ENCODE measurements around the gene PRKCB. TPM values are rescaled to one million over a fixed set of nuclear protein-coding genes. Genes with fewer than 3 reads are reported as not detected.

Gene PRKCB
- polyA plus RNA-seq, 1 donor from 2014 or later = 27.6 TPM

DNA sequence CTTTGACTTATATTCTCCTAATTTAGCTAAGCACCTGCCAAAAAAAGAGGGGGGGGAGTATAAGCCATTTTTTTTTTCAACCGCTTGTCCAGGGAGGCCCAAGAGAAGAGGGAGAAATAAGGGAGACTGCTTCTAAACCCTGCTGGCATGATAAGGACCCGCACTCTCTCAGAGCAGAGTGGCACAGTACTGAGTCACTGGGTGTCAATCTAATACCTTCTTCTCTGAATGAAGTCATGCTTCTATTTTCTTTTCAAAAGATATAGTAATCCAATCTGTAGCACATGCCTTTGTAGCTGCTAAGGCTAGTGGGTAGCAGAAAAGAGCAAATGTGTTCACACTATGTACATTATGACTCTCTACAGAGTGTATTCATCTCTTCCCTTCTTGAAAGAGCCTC lies 385.4 kb downstream of the PRKCB start:
- Histone ChIP-seq H3K9me2 (ENCODE audit: insufficient read depth, low read length) (no peaks in the 10 kb centered on the region), H3F3A (ENCODE audit: insufficient read depth, low read length, poor library complexity, severe bottlenecking) (no peaks in the 10 kb centered on the region), H4K20me1 (ENCODE audit: insufficient read depth) (no peaks in the 10 kb centered on the region), H3K9me3 (ENCODE audit: low read length) (no peaks in the 10 kb centered on the region), H2AFZ (ENCODE audit: low read depth, low read length) (no peak overlapping the region), H3K4me2 (ENCODE audit: low read length) (no peak overlapping the region), H3K27me3 (ENCODE audit: insufficient read depth, low read depth, low read length) (no peaks in the 10 kb centered on the region), H3K9ac (ENCODE audit: low read length) (no peak overlapping the region), H3K27ac (ENCODE audit: low read length) (no peak overlapping the region), H3K4me3 (ENCODE audit: low read length) (no peak overlapping the region), H3K79me2 (replicated peaks; ENCODE audit: insufficient read depth, low read length) (no peaks in the 10 kb centered on the region), H3K36me3 (ENCODE audit: insufficient read depth, low read length) (no peaks in the 10 kb centered on the region)
- TF ChIP-seq, protein P1, sequence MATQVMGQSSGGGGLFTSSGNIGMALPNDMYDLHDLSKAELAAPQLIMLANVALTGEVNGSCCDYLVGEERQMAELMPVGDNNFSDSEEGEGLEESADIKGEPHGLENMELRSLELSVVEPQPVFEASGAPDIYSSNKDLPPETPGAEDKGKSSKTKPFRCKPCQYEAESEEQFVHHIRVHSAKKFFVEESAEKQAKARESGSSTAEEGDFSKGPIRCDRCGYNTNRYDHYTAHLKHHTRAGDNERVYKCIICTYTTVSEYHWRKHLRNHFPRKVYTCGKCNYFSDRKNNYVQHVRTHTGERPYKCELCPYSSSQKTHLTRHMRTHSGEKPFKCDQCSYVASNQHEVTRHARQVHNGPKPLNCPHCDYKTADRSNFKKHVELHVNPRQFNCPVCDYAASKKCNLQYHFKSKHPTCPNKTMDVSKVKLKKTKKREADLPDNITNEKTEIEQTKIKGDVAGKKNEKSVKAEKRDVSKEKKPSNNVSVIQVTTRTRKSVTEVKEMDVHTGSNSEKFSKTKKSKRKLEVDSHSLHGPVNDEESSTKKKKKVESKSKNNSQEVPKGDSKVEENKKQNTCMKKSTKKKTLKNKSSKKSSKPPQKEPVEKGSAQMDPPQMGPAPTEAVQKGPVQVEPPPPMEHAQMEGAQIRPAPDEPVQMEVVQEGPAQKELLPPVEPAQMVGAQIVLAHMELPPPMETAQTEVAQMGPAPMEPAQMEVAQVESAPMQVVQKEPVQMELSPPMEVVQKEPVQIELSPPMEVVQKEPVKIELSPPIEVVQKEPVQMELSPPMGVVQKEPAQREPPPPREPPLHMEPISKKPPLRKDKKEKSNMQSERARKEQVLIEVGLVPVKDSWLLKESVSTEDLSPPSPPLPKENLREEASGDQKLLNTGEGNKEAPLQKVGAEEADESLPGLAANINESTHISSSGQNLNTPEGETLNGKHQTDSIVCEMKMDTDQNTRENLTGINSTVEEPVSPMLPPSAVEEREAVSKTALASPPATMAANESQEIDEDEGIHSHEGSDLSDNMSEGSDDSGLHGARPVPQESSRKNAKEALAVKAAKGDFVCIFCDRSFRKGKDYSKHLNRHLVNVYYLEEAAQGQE (IDR thresholded peaks at IDR 0.05; ENCODE audit: borderline replicate concordance) = no peak
- no peak for TF ChIP-seq POLR2AphosphoS5 (IDR thresholded peaks at IDR 0.05)
- no peak for TF ChIP-seq SMC3 (conservative IDR thresholded peaks at IDR 0.05; ENCODE audit: poor library complexity)
- TF ChIP-seq TAF1 (IDR thresholded peaks at IDR 0.05; ENCODE audit: low read depth) = no peak
- no peak for TF ChIP-seq EP300 (conservative IDR thresholded peaks at IDR 0.05; ENCODE audit: poor library complexity, severe bottlenecking)
- TF ChIP-seq EZH2 (IDR thresholded peaks at IDR 0.05; ENCODE audit: borderline replicate concordance, insufficient read depth, low read length, poor library complexity, severe bottlenecking) = no peak
- TF ChIP-seq RAD21 (conservative IDR thresholded peaks at IDR 0.05) = no peak
- TF ChIP-seq, protein P2, sequence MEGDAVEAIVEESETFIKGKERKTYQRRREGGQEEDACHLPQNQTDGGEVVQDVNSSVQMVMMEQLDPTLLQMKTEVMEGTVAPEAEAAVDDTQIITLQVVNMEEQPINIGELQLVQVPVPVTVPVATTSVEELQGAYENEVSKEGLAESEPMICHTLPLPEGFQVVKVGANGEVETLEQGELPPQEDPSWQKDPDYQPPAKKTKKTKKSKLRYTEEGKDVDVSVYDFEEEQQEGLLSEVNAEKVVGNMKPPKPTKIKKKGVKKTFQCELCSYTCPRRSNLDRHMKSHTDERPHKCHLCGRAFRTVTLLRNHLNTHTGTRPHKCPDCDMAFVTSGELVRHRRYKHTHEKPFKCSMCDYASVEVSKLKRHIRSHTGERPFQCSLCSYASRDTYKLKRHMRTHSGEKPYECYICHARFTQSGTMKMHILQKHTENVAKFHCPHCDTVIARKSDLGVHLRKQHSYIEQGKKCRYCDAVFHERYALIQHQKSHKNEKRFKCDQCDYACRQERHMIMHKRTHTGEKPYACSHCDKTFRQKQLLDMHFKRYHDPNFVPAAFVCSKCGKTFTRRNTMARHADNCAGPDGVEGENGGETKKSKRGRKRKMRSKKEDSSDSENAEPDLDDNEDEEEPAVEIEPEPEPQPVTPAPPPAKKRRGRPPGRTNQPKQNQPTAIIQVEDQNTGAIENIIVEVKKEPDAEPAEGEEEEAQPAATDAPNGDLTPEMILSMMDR (IDR thresholded peaks at IDR 0.05; ENCODE audit: poor library complexity, severe bottlenecking) = no peak
- TF ChIP-seq MXI1 (conservative IDR thresholded peaks at IDR 0.05; ENCODE audit: poor library complexity, severe bottlenecking) = no peak

DNA sequence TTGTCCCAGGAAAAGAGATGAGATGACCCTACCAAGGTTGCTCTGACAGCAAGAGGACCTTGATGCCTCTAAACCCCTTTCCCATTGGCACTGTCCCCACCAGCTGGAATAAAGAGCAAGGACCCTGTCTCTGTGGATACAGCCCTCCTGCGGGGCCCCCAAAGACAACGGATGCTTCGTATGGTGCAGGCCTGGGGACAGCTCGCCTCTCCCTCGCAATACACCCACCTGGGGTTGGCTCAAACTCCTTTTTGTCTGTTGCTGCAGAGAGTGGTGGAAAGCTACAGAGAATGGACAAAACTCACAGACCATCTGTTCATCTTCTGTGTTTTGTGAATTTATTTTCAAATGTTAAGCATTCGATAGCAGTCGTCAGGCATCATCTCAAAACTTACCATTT lies 392.7 kb downstream of the PRKCB start:
- H3K36me3 ChIP-seq (ENCODE audit: insufficient read depth, low read length) = no peaks in the 10 kb centered on the region
- no peaks in the 10 kb centered on the region for H4K20me1 ChIP-seq (ENCODE audit: insufficient read depth)
- H3K4me2 ChIP-seq (ENCODE audit: low read length) = no peak overlapping the region
- H3K9me2 ChIP-seq (ENCODE audit: insufficient read depth, low read length) = no peaks in the 10 kb centered on the region
- no peak overlapping the region for H3K9ac ChIP-seq (ENCODE audit: low read length)
- H3K9me3 ChIP-seq (ENCODE audit: low read length) = no peaks in the 10 kb centered on the region
- H3K27ac ChIP-seq (ENCODE audit: low read length) = no peak overlapping the region
- no peak overlapping the region for H2AFZ ChIP-seq (ENCODE audit: low read depth, low read length)
- no peaks in the 10 kb centered on the region for H3F3A ChIP-seq (ENCODE audit: insufficient read depth, low read length, poor library complexity, severe bottlenecking)
- H3K79me2 ChIP-seq (replicated peaks; ENCODE audit: insufficient read depth, low read length) = no peaks in the 10 kb centered on the region
- H3K27me3 ChIP-seq (ENCODE audit: insufficient read depth, low read depth, low read length) = no peaks in the 10 kb centered on the region
- no peak overlapping the region for H3K4me3 ChIP-seq (ENCODE audit: low read length)
- no peak for TF ChIP-seq EP300 (conservative IDR thresholded peaks at IDR 0.05; ENCODE audit: poor library complexity, severe bottlenecking)
- TF ChIP-seq POLR2AphosphoS5 (IDR thresholded peaks at IDR 0.05) = no peak
- TF ChIP-seq MXI1 (conservative IDR thresholded peaks at IDR 0.05; ENCODE audit: poor library complexity, severe bottlenecking) = no peak
- no peak for TF ChIP-seq EZH2 (IDR thresholded peaks at IDR 0.05; ENCODE audit: borderline replicate concordance, insufficient read depth, low read length, poor library complexity, severe bottlenecking)
- no peak for TF ChIP-seq RAD21 (conservative IDR thresholded peaks at IDR 0.05)
- TF ChIP-seq, protein P1 (IDR thresholded peaks at IDR 0.05; ENCODE audit: borderline replicate concordance) = no peak
- TF ChIP-seq TAF1 (IDR thresholded peaks at IDR 0.05; ENCODE audit: low read depth) = no peak
- TF ChIP-seq, protein P2 (IDR thresholded peaks at IDR 0.05; ENCODE audit: poor library complexity, severe bottlenecking) = no peak
- TF ChIP-seq SMC3 (conservative IDR thresholded peaks at IDR 0.05; ENCODE audit: poor library complexity) = no peak

Measured in neural cell (in vitro differentiated cells).